Measurements from ENCODE around the gene FAM50A.
"Not testable (repeated sequence)": the region's sequence is repeated elsewhere in the genome, so short reads cannot be mapped to it uniquely, and the experiment has no call there.

GRCh38 chrX:154496591-154497137 is 52.7 kb downstream of the FAM50A start:
- TF ChIP-seq, protein P1, sequence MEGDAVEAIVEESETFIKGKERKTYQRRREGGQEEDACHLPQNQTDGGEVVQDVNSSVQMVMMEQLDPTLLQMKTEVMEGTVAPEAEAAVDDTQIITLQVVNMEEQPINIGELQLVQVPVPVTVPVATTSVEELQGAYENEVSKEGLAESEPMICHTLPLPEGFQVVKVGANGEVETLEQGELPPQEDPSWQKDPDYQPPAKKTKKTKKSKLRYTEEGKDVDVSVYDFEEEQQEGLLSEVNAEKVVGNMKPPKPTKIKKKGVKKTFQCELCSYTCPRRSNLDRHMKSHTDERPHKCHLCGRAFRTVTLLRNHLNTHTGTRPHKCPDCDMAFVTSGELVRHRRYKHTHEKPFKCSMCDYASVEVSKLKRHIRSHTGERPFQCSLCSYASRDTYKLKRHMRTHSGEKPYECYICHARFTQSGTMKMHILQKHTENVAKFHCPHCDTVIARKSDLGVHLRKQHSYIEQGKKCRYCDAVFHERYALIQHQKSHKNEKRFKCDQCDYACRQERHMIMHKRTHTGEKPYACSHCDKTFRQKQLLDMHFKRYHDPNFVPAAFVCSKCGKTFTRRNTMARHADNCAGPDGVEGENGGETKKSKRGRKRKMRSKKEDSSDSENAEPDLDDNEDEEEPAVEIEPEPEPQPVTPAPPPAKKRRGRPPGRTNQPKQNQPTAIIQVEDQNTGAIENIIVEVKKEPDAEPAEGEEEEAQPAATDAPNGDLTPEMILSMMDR (IDR thresholded peaks at IDR 0.05; ENCODE audit: insufficient read depth, low read length) = not testable (repeated sequence)
- TF ChIP-seq POLR2AphosphoS5 (IDR thresholded peaks at IDR 0.05; ENCODE audit: low read depth); SPI1 (IDR thresholded peaks at IDR 0.05; ENCODE audit: borderline replicate concordance, low read depth): not testable (repeated sequence)

Measured in HL-60 (cell line).